ENCODE measurements around the gene DGKH. TPM values are rescaled to one million over a fixed set of nuclear protein-coding genes. Genes with fewer than 3 reads are reported as not detected.

The DGKH gene
- total and polyA plus RNA-seq, 5 donors from 2014 or later, result 1.2 to 22.4 (median 2.5) TPM

Other genes starting within 250 kb of the DGKH start
- gene VWA8, start 87.5 kb upstream of the DGKH start, total RNA-seq, result 22.8 TPM
- gene VWA8, start 87.5 kb upstream of the DGKH start, polyA plus RNA-seq, result 1 to 10 TPM; 4.0 to 6.1 (median 4.4) TPM
- 41.4 TPM for gene AKAP11, start 223.5 kb downstream of the DGKH start, total RNA-seq
- gene AKAP11, start 223.5 kb downstream of the DGKH start, polyA plus RNA-seq, result 1 to 10 TPM; 3.6 to 5.8 (median 4.6) TPM

Measured in CD4-positive, CD25-positive, alpha-beta regulatory T cell (primary cell).